Heart left ventricle (tissue), 16 donors: ENCODE results near the gene TNFRSF9. TPM values are rescaled to one million over a fixed set of nuclear protein-coding genes. Genes with fewer than 3 reads are reported as not detected.
"Not testable (repeated sequence)": the region's sequence is repeated elsewhere in the genome, so short reads cannot be mapped to it uniquely, and the experiment has no call there.

Experiments
- ATAC-seq, 4 donors: fragments of 200-7000 bp; cut with Tn5 transposase; one replicate each; pipeline ENCODE4 v1.9.1; 2020 to 2022; ENCODE audit warnings: moderate library complexity in 4 of 4, mild to moderate bottlenecking in 3 of 4, moderate number of reproducible peaks in 1 of 4
- DNase-seq, 5 donors: peaks; one replicate each; pipeline ENCODE4 v3.0.0-alpha.2; 2020
- H3K27ac ChIP-seq, 12 donors: fragments of 200-600 bp; sonication (generic) in 4 of 12; one replicate each; pipeline versions ENCODE4 v1.5.0 to v1.8.0; 2016 to 2022; ENCODE audit warnings: mild to moderate bottlenecking in 2 of 12
- H3K27me3 ChIP-seq, 9 donors: fragments of 200-600 bp; sonication (generic) in 2 of 9; one replicate each; pipeline versions ENCODE4 v1.5.1 to v1.8.0; 2016 to 2022; ENCODE audit warnings: mild to moderate bottlenecking in 3 of 9
- H3K36me3 ChIP-seq, 9 donors: fragments of 200-600 bp; sonication (generic) in 2 of 9; one replicate each; pipeline versions ENCODE4 v1.5.0 to v1.8.0; 2018 to 2022; ENCODE audit warnings: mild to moderate bottlenecking in 2 of 9
- H3K4me1 ChIP-seq, 12 donors: fragments of 200-600 bp; sonication (generic) in 4 of 12; one replicate each; pipeline versions ENCODE4 v1.5.0 to v1.8.0; 2016 to 2022; ENCODE audit warnings: mild to moderate bottlenecking in 3 of 12
- H3K4me3 ChIP-seq, 12 donors: fragments of 200-600 bp; sonication (generic) in 4 of 12; one replicate each; pipeline versions ENCODE4 v1.5.0 to v1.8.0; 2017 to 2022; ENCODE audit warnings: mild to moderate bottlenecking in 9 of 12, moderate library complexity in 4 of 12
- H3K9me3 ChIP-seq, 12 donors: fragments of 200-600 bp; sonication (generic) in 4 of 12; one replicate each; pipeline versions ENCODE4 v1.5.0 to v1.8.0; 2016 to 2022; ENCODE audit warnings: mild to moderate bottlenecking in 1 of 12
- POLR2A ChIP-seq, 2 donors: fragments of 450-650 bp; IDR thresholded peaks; one replicate each; pipeline ENCODE4 v1.6.1; 2017; ENCODE audit warnings: antibody characterized with exemption in 2 of 2, mild to moderate bottlenecking in 2 of 2, moderate library complexity in 2 of 2
- WGBS, 4 donors: extraction: QIAGEN DNeasy Blood & Tissue Kit in 2 of 4; methylation state at CpG; one replicate each; pipeline versions ENCODE4 v1.1.5 to v1.1.7; 2013 to 2018; 5-methylcytosine and 5-hydroxymethylcytosine counted together
- intact Hi-C, 10 donors: fragments of 100-400 bp; cut with DNase I; formaldehyde crosslinking; loops; one replicate each; pipeline versions ENCODE4 v1.11.1 to v1.14.2; 2022
- polyA plus RNA-seq, 2 donors: library from polyadenylated mRNA; stranded (reverse); fragments of 200-250 nt; gene quantifications; one replicate each; pipeline ENCODE4 v1.2.3, GENCODE V29; 2013
- total RNA-seq, 9 donors: library from RNA; depleted of rRNA in 2 of 9; stranded (reverse); fragments of >200 nt in 2 of 9; fragmentation: NEBNext Ultra II Directional in 3 of 9; extraction: Animal tissue kit (Norgen Biotek cat#: 25700) in 3 of 9; gene quantifications; one replicate each; pipeline versions ENCODE4 v1.1.0 to v1.2.4, GENCODE V29; 2016 to 2023
- TF ChIP-seq, protein P1 (sequence below), 12 donors: fragments of 200-600 bp; sonication (generic) in 4 of 12; IDR thresholded peaks; one replicate each; pipeline versions ENCODE4 v1.5.0 to v1.8.0; 2018 to 2022; ENCODE audit warnings: antibody characterized with exemption in 12 of 12, mild to moderate bottlenecking in 5 of 12
- donor health status: ischemic (EF 13 %, LVEDD 7.1; RV severe dilation, severe dysfunction).
- donor health status: healthy with polysubstance abuse.
- donor health status: DM: no; HTN: yes; CAD: no.
- donor health status: DM: no; HTN: no; CAD: no.
- donor health status: ischemic (EF 25% LVEDD 6.9; RV normal size, moderate dysfunction).
- donor health status: ischemic (EF 25% LVEDD 5.7; RV mildly dilated, moderate dysfunction).
- donor health status: healthy.
- donor health status: DM: yes; HTN: yes; CAD: no.
- donor health status: ischemic (EF 35%, LVEDD 5.7; RV mildly dilated, moderate dysfunction).
- donor health status: nonischemic (EF 11% LVEDD 7.7; RV severe dilation, severe dysfunction).
- donor health status: DM: yes; HTN: yes; CAD: no.
- donor health status: PGD.
- donor health status: ischemic (EF 29% LVEDD 5.4; RV normal size, mild dysfunction).
- donor health status: nonischemic (EF 23%, LVEDD 6.1; RV moderate dilation, normal function).

Gene TNFRSF9
- total and polyA plus RNA-seq, 11 donors: 0.04 to 1.9 (median 0.36) TPM; not detected in 7

GRCh38 chr1:7964476-7964875 lies 23.8 kb upstream of the TNFRSF9 start:
- H3K4me3 ChIP-seq: no peak overlapping the region
- H3K4me1 ChIP-seq: peaks cover 0 to 55% (median 22%) of the 10 kb centered on the region in 12 donors
- H3K27ac ChIP-seq: no peak overlapping the region
- ATAC-seq: no peak
- TF ChIP-seq, protein P1, sequence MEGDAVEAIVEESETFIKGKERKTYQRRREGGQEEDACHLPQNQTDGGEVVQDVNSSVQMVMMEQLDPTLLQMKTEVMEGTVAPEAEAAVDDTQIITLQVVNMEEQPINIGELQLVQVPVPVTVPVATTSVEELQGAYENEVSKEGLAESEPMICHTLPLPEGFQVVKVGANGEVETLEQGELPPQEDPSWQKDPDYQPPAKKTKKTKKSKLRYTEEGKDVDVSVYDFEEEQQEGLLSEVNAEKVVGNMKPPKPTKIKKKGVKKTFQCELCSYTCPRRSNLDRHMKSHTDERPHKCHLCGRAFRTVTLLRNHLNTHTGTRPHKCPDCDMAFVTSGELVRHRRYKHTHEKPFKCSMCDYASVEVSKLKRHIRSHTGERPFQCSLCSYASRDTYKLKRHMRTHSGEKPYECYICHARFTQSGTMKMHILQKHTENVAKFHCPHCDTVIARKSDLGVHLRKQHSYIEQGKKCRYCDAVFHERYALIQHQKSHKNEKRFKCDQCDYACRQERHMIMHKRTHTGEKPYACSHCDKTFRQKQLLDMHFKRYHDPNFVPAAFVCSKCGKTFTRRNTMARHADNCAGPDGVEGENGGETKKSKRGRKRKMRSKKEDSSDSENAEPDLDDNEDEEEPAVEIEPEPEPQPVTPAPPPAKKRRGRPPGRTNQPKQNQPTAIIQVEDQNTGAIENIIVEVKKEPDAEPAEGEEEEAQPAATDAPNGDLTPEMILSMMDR (IDR thresholded peaks at IDR 0.05): no peak
- no peak for TF ChIP-seq POLR2A (IDR thresholded peaks at IDR 0.05)
- WGBS, 4 donors: 82 to 89% (median 85%) methylated on average over 3 of the region's 3 CpGs
- H3K27me3 ChIP-seq: no peaks in the 10 kb centered on the region
- H3K9me3 ChIP-seq: no peaks in the 10 kb centered on the region
- no peak for DNase-seq
- intact Hi-C loops: no loop called here
- H3K36me3 ChIP-seq: peaks cover 0 to 68% (median 64%) of the 10 kb centered on the region in 9 donors

DNA sequence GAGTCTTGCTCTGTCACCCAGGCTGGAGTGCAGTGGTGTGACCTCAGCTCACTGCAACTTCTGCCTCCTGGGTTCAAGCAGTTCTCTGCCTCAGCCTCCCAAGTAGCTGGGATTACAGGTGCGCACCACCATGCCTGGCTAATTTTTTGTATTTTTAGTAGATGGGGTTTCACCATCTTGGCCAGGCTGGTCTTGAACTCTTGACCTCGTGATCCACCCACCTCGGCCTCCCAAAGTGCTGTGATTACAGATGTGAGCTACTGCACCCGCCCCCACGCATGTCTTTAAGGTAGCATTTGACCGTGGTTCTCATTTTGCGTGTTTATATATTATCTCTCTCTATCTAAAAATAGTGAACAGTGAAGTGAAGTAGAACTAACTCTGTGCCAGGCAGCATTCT lies 23.2 kb upstream of the TNFRSF9 start:
- Histone ChIP-seq H3K36me3 (peaks cover 0 to 61% (median 58%) of the 10 kb centered on the region in 9 donors), H3K4me1 (peaks cover 0 to 55% (median 22%) of the 10 kb centered on the region in 12 donors)
- H3K9me3 ChIP-seq, ATAC-seq, H3K27ac ChIP-seq, intact Hi-C loops, H3K27me3 ChIP-seq, H3K4me3 ChIP-seq, DNase-seq: not testable (repeated sequence)
- WGBS, 4 donors: 71 to 82% (median 79%) methylated on average over 7 of the region's 7 CpGs

DNA sequence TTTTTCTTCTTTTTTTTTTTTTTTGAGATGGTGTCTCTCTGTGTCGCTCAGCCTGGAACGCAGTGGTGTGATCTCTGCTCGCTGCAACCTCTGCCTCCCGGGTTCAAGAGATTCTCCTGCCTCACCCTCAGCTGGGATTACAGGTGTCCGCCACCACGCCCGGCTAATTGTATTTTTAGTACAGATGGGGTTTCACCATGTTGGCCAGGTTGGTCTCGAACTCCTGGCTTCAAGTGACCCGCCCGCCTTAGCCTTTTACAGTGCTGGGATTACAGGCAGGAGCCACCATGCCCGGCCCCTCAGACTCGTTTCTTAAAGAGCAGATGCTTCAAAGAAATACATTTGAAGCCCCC lies 22.7 kb upstream of the TNFRSF9 start:
- H3K4me1 ChIP-seq: peaks cover 0 to 55% (median 22%) of the 10 kb centered on the region in 12 donors
- H3K27ac ChIP-seq, ATAC-seq, H3K27me3 ChIP-seq, H3K4me3 ChIP-seq, intact Hi-C loops, H3K9me3 ChIP-seq, DNase-seq: not testable (repeated sequence)
- 97% methylated on average over 12 of the region's 12 CpGs for WGBS, 4 donors
- peaks cover 0 to 57% (median 54%) of the 10 kb centered on the region in 9 donors for H3K36me3 ChIP-seq

DNA sequence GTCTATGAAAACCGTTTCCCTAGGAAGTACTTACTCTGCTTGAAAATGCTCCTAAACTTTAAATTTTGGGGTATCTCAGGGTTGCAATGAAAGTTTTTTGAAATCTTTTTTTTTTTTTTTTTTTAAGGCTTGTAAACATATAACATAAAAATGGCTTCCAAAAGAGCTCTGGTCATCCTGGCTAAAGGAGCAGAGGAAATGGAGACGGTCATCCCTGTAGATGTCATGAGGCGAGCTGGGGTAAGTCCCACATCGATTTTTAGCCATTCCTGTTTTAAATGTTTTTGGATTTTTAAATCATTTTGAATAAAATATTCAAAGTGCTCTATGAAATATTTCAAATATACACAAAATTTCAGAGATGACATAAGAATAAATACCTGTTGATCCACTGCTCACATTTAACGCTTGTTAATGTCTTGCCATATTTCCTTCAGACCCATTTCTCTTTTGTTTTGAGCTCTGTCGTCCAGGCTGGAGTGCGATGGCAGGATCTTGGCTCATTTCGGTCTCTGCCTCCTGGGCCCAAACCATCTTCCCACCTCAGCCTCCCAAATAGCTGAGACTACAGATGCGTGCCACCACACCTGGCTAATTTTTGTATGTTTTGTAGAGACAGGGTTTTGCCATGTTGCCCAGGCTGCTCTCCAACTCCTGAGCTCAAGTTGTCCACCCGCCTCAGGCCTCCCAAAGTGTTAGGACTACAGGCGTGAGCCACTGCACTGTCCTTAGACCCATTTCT lies 22.2 kb upstream of the TNFRSF9 start:
- peaks cover 0 to 55% (median 22%) of the 10 kb centered on the region in 12 donors for H3K4me1 ChIP-seq
- ATAC-seq (no peak), DNase-seq (no peak)
- peak overlapping the region in 4 of 12 donors; percentile 90 to 96 (median 94) for H3K27ac ChIP-seq
- 87 to 89% (median 88%) methylated on average over 11 of the region's 11 CpGs for WGBS, 4 donors
- H3K27me3 ChIP-seq: no peaks in the 10 kb centered on the region
- no peaks in the 10 kb centered on the region for H3K9me3 ChIP-seq
- H3K4me3 ChIP-seq: peak overlapping the region in 10 of 12 donors; percentile 58 to 86 (median 74)
- peaks cover 0 to 51% (median 49%) of the 10 kb centered on the region in 9 donors for H3K36me3 ChIP-seq
- TF ChIP-seq, protein P1 (IDR thresholded peaks at IDR 0.05): no peak
- no peak for TF ChIP-seq POLR2A (IDR thresholded peaks at IDR 0.05)
- intact Hi-C loops: no loop called here

DNA sequence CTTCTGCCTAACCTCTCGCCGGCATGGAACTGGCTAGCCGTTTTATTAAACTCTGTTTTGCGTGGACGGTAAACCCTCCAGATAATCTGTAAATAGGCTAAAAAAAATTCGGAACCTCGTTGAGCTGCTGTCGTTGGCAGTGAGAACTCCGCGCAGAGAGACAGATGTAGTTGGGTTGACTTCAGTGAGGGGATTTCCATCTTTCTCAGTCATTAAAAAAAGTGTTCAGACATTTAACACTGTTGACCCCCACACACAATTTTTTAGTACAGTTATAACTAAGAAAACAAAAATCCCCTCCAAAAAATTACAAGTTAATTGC lies 21.3 kb upstream of the TNFRSF9 start:
- 0% methylated on average over 10 of the region's 10 CpGs for WGBS, 4 donors
- no peak for TF ChIP-seq POLR2A (IDR thresholded peaks at IDR 0.05)
- TF ChIP-seq, protein P1 (IDR thresholded peaks at IDR 0.05): no peak
- DNase-seq (no peak), ATAC-seq (peak in 1 of 4 donors; percentile 11)
- Histone ChIP-seq H3K4me1 (peaks cover 0 to 47% (median 19%) of the 10 kb centered on the region in 12 donors), H3K27ac (peak overlapping the region; percentile 53 to 96 (median 92)), H3K4me3 (peak overlapping the region; percentile 58 to 86 (median 72)), H3K27me3 (no peaks in the 10 kb centered on the region), H3K36me3 (peaks cover 0 to 43% (median 41%) of the 10 kb centered on the region in 9 donors), H3K9me3 (no peaks in the 10 kb centered on the region)
- intact Hi-C loops: no loop called here
